ENCODE measurements around the gene FRMD4B. TPM values are rescaled to one million over a fixed set of nuclear protein-coding genes. Genes with fewer than 3 reads are reported as not detected.

Gene FRMD4B
- total and polyA plus RNA-seq, 10 of the 15 experiments (the other 5 are each of a cell fraction or from before 2014, with no cell fraction given) = 3.9 to 11.4 (median 8.0) TPM

DNA sequence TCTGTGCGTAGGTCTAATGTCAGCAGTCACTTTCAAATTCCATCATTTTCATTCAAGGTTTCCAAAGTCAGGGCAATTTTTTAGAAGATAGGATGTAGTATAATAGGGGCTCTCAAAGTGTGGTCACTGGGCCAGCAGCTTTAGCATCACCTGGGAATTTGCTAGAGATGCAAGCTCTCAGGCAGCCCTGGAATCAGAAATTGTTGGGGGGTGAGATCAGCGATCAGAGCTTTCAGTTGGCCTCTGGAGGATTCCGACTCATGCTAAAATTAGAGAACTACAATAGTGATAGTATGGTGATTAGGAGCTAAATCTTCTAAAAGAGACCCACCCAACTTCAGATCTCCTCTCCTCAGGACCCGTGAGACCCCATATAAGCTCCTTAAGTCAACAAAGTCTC, 2.4 kb upstream of the FRMD4B start (continued):
- TF ChIP-seq, protein P1, sequence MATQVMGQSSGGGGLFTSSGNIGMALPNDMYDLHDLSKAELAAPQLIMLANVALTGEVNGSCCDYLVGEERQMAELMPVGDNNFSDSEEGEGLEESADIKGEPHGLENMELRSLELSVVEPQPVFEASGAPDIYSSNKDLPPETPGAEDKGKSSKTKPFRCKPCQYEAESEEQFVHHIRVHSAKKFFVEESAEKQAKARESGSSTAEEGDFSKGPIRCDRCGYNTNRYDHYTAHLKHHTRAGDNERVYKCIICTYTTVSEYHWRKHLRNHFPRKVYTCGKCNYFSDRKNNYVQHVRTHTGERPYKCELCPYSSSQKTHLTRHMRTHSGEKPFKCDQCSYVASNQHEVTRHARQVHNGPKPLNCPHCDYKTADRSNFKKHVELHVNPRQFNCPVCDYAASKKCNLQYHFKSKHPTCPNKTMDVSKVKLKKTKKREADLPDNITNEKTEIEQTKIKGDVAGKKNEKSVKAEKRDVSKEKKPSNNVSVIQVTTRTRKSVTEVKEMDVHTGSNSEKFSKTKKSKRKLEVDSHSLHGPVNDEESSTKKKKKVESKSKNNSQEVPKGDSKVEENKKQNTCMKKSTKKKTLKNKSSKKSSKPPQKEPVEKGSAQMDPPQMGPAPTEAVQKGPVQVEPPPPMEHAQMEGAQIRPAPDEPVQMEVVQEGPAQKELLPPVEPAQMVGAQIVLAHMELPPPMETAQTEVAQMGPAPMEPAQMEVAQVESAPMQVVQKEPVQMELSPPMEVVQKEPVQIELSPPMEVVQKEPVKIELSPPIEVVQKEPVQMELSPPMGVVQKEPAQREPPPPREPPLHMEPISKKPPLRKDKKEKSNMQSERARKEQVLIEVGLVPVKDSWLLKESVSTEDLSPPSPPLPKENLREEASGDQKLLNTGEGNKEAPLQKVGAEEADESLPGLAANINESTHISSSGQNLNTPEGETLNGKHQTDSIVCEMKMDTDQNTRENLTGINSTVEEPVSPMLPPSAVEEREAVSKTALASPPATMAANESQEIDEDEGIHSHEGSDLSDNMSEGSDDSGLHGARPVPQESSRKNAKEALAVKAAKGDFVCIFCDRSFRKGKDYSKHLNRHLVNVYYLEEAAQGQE (IDR thresholded peaks at IDR 0.05; ENCODE audit: low read depth, low read length) = no peak
- no peak for TF ChIP-seq TCF12 (IDR thresholded peaks at IDR 0.05; ENCODE audit: low read depth, low read length)
- TF ChIP-seq ZNF274 (IDR thresholded peaks at IDR 0.05; ENCODE audit: insufficient read depth, insufficient read length) = no peak
- TF ChIP-seq HDAC6 (IDR thresholded peaks at IDR 0.05; ENCODE audit: unreplicated experiment) = no peak

DNA sequence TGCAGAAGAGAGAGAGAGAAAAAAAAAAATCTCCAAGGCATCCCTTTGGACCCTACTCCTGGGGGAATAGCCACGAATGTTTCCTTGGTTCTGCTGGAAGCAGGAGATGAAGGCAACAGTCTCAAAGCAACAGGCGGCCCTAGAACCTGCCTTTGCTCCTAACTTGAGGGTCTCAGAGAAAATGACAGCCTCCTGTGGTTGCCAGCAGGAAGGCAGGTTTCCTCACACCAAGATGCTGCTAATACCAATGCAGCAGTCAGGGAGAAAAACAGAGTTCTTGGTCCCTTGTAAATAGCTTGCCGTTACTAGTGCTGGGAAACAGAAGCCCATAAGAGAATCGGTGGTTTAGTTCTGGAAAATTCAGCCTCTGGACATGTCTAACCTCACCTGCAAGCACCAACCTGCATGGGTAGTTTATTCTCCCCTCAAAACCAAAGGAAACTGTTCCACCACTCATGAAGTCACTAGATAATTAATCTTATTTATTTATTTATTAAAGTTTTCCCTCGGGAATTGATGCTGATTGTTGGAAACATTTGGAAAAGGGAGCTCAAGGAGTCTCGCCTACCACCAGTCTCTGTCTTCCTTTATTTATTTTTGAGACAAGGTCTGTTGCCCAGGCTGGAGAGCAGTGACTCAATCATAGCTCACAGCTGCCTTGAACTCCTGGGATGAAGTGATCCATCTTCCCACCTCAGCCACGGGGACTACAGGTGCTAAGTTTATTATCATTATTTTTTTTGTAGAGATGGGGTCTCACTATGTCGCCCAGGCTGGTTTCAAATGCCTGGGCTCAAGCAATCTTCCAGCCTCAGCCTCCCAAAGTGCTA, 883 bp upstream of the FRMD4B start:
- ChIA-PET CTCF (interaction anchor here (0.8 to 2.6 kb wide), 7 partner anchors 12 to 216 kb away, joined by 3 to 10 read pairs (median 3); no protein-coding TSS in a partner anchor), POLR2A (no interaction called here), RAD21 (ENCODE audit: unreplicated experiment) (interaction anchor here (1.9 kb wide), 1 partner anchor 63 kb away, joined by 5 read pairs; no protein-coding TSS in a partner anchor), SMC1A (ENCODE audit: uncharacterized antibody, unreplicated experiment) (interaction anchor here (0.7 to 1.8 kb wide), 6 partner anchors 8 to 70 kb away, joined by 3 to 6 read pairs (median 3); no protein-coding TSS in a partner anchor)
- H3K79me2 ChIP-seq (ENCODE audit: control insufficient read depth, insufficient read depth, low read length) = no peaks in the 10 kb centered on the region
- FAIRE-seq (no peak), DNase-seq (ENCODE audit: low read depth, low spot score) (no peak), ATAC-seq (peak; percentile 61)
- H3K4me2 ChIP-seq (ENCODE audit: control insufficient read depth, insufficient read depth) = no peak overlapping the region
- intact Hi-C loops (cut with micrococcal nuclease; ENCODE audit: unreplicated experiment) (loop anchor here (2.0 kb wide), 1 partner anchor 62 kb away; no protein-coding TSS in a partner anchor), in situ Hi-C loops (cut with MboI) (no loop called here)
- no peak overlapping the region for H2AFZ ChIP-seq (ENCODE audit: control insufficient read depth, low read depth, low read length)
- no peak overlapping the region for H3K9ac ChIP-seq (ENCODE audit: control insufficient read depth, insufficient read depth, low read length)
- no peaks in the 10 kb centered on the region for H3K9me3 ChIP-seq (replicated peaks; ENCODE audit: control insufficient read depth, insufficient read depth, low read length)
- H3K27ac ChIP-seq (ENCODE audit: control insufficient read depth, insufficient read depth) = no peak overlapping the region
- no peaks in the 10 kb centered on the region for H3K36me3 ChIP-seq (ENCODE audit: control insufficient read depth in 2 of 2, insufficient read depth in 2 of 2, low read length in 1 of 2)
- no peaks in the 10 kb centered on the region for H3K4me1 ChIP-seq (ENCODE audit: control insufficient read depth, insufficient read depth, low read length)
- TF ChIP-seq, protein P2, sequence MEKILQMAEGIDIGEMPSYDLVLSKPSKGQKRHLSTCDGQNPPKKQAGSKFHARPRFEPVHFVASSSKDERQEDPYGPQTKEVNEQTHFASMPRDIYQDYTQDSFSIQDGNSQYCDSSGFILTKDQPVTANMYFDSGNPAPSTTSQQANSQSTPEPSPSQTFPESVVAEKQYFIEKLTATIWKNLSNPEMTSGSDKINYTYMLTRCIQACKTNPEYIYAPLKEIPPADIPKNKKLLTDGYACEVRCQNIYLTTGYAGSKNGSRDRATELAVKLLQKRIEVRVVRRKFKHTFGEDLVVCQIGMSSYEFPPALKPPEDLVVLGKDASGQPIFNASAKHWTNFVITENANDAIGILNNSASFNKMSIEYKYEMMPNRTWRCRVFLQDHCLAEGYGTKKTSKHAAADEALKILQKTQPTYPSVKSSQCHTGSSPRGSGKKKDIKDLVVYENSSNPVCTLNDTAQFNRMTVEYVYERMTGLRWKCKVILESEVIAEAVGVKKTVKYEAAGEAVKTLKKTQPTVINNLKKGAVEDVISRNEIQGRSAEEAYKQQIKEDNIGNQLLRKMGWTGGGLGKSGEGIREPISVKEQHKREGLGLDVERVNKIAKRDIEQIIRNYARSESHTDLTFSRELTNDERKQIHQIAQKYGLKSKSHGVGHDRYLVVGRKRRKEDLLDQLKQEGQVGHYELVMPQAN (conservative IDR thresholded peaks at IDR 0.05) = no peak
- TF ChIP-seq, protein P3, sequence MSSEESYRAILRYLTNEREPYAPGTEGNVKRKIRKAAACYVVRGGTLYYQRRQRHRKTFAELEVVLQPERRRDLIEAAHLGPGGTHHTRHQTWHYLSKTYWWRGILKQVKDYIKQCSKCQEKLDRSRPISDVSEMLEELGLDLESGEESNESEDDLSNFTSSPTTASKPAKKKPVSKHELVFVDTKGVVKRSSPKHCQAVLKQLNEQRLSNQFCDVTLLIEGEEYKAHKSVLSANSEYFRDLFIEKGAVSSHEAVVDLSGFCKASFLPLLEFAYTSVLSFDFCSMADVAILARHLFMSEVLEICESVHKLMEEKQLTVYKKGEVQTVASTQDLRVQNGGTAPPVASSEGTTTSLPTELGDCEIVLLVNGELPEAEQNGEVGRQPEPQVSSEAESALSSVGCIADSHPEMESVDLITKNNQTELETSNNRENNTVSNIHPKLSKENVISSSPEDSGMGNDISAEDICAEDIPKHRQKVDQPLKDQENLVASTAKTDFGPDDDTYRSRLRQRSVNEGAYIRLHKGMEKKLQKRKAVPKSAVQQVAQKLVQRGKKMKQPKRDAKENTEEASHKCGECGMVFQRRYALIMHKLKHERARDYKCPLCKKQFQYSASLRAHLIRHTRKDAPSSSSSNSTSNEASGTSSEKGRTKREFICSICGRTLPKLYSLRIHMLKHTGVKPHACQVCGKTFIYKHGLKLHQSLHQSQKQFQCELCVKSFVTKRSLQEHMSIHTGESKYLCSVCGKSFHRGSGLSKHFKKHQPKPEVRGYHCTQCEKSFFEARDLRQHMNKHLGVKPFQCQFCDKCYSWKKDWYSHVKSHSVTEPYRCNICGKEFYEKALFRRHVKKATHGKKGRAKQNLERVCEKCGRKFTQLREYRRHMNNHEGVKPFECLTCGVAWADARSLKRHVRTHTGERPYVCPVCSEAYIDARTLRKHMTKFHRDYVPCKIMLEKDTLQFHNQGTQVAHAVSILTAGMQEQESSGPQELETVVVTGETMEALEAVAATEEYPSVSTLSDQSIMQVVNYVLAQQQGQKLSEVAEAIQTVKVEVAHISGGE (CRISPR knock-in tag; IDR thresholded peaks at IDR 0.05) = no peak
- TF ChIP-seq, protein P4, sequence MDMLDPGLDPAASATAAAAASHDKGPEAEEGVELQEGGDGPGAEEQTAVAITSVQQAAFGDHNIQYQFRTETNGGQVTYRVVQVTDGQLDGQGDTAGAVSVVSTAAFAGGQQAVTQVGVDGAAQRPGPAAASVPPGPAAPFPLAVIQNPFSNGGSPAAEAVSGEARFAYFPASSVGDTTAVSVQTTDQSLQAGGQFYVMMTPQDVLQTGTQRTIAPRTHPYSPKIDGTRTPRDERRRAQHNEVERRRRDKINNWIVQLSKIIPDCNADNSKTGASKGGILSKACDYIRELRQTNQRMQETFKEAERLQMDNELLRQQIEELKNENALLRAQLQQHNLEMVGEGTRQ (IDR thresholded peaks at IDR 0.05; ENCODE audit: borderline replicate concordance, low read depth, low read length) = no peak
- TF ChIP-seq, protein P5, sequence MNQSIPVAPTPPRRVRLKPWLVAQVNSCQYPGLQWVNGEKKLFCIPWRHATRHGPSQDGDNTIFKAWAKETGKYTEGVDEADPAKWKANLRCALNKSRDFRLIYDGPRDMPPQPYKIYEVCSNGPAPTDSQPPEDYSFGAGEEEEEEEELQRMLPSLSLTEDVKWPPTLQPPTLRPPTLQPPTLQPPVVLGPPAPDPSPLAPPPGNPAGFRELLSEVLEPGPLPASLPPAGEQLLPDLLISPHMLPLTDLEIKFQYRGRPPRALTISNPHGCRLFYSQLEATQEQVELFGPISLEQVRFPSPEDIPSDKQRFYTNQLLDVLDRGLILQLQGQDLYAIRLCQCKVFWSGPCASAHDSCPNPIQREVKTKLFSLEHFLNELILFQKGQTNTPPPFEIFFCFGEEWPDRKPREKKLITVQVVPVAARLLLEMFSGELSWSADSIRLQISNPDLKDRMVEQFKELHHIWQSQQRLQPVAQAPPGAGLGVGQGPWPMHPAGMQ (IDR thresholded peaks at IDR 0.05; ENCODE audit: borderline replicate concordance) = no peak
- peaks cover 9 to 10% of the 10 kb centered on the region in 2 experiments for H3K27me3 ChIP-seq (replicated peaks in 1 of 2; ENCODE audit: control insufficient read depth in 2 of 2, insufficient read depth in 2 of 2, low read length in 1 of 2)
- no TSS peak for BruUV-seq (replicated peaks)
- 0% methylated on average over 8 of the region's 8 CpGs for WGBS (ENCODE audit: insufficient coverage, insufficient replicate concordance, low lambda C conversion rate, missing lambda C conversion rate)
- H3K4me3 ChIP-seq = no peak overlapping the region
- H4K20me1 ChIP-seq (ENCODE audit: control insufficient read depth, insufficient read depth) = no peaks in the 10 kb centered on the region
